PC-3 (cell line): Measurements from ENCODE around the gene DHRS3.

Source experiments
- CTCF ChIP-seq: fragments of 300-600 bp; sonication (generic); conservative IDR thresholded peaks from 2 replicates; pipeline ENCODE4 v1.5.1; 2017; ENCODE audit warnings: antibody characterized with exemption, low read depth, mild to moderate bottlenecking, low read length
- EZH2 ChIP-seq: fragments of 300-600 bp; sonication (generic); IDR thresholded peaks from one replicate; pipeline ENCODE4 v1.6.1; 2017; ENCODE audit warnings: antibody characterized with exemption, mild to moderate bottlenecking, low read length; ENCODE audit not compliant: unreplicated experiment
- EZH2phosphoT487 ChIP-seq: fragments of 300-600 bp; sonication (generic); IDR thresholded peaks from 2 replicates; pipeline ENCODE4 v1.6.1; 2018; ENCODE audit warnings: mild to moderate bottlenecking, antibody characterized with exemption, low read length, borderline replicate concordance

- TF ChIP-seq EZH2, result no peak
- TF ChIP-seq CTCF, result no peak
- TF ChIP-seq EZH2phosphoT487, result no peak
Measured at GRCh38 chr1:12568009-12568767, 49.8 kb downstream of the DHRS3 start.
